K562 (cell line): ENCODE measurements around the gene SFI1. TPM values are rescaled to one million over a fixed set of nuclear protein-coding genes. Genes with fewer than 3 reads are reported as not detected.

Experiments
- ATAC-seq: fragments of 200-7000 bp; cut with Tn5 transposase; 3 replicates; pipeline ENCODE4 v1.9.1; 2020; ENCODE audit warnings: moderate library complexity
- BruUV-seq: library from RNA; stranded (reverse); fragments of 400-500 nt; replicated peaks from 2 replicates; lab custom pipeline; 2021; lab: Mats Ljungman, UMichigan
- CTCF ChIA-PET: fragments of 300-600 bp; formaldehyde crosslinking; extraction: SDS; loops from one replicate; lab custom pipeline; 2021; ENCODE audit warnings: low intra/inter-chr PET ratio; lab: Yijun Ruan, JAX
- POLR2A ChIA-PET: fragments of 300-600, 350-650 bp; sonication (Branson Sonifier 250); formaldehyde crosslinking; extraction: SDS; loops from one replicate; lab custom pipeline; 2021; ENCODE audit warnings: antibody characterized with exemption, inconsistent platforms; lab: Yijun Ruan, JAX
- DNase-seq, 4 experiments: peaks; one replicate each; pipeline versions ENCODE4 v3.0.0 to v3.0.0-alpha.2; 2011 to 2018; ENCODE audit warnings: low spot score in 3 of 4, mixed read lengths in 3 of 4; ENCODE audit errors: extremely low read depth in 1 of 4
- FAIRE-seq: peaks from 2 replicates; lab custom pipeline; 2011; peaks lifted over from hg19 to GRCh38; lab: Jason Lieb, UNC
- H2AFZ ChIP-seq: 2 replicates; pipeline ENCODE4 v1.6.0; 2011; ENCODE audit warnings: low read depth, low read length, control low read depth, inconsistent platforms
- H3K27ac ChIP-seq: fragments of 200-600 bp; 3 replicates; pipeline ENCODE4 v1.8.0; 2011; ENCODE audit warnings: low read depth, mild to moderate bottlenecking, control low read depth, inconsistent platforms, low read length, moderate library complexity, mixed read lengths; ENCODE audit errors: extremely low read depth
- H3K27me3 ChIP-seq, 2 experiments: fragments of 300-600 bp in 1 of 2; 2 replicates in 1 of 2; 3 replicates in 1 of 2; pipeline versions ENCODE4 v1.6.0 to v1.8.0; 2011; ENCODE audit warnings: inconsistent platforms in 2 of 2, low read length in 2 of 2, mild to moderate bottlenecking in 1 of 2, mixed read lengths in 1 of 2, moderate library complexity in 1 of 2; ENCODE audit not compliant: control insufficient read depth in 2 of 2, insufficient read depth in 2 of 2
- H3K36me3 ChIP-seq: fragments of 300-600 bp; 3 replicates; pipeline ENCODE4 v1.8.0; 2011; ENCODE audit warnings: mild to moderate bottlenecking, low read length, inconsistent platforms; ENCODE audit not compliant: control insufficient read depth, insufficient read depth
- H3K4me1 ChIP-seq, 2 experiments: fragments of 200-600 bp in 1 of 2; replicated peaks in 1 of 2; 2 replicates in 1 of 2; 3 replicates in 1 of 2; pipeline versions ENCODE4 v1.5.1 to v1.8.0; 2011; ENCODE audit warnings: inconsistent platforms in 2 of 2, low read length in 2 of 2, mild to moderate bottlenecking in 1 of 2, mixed read lengths in 1 of 2, moderate library complexity in 1 of 2; ENCODE audit not compliant: control insufficient read depth in 2 of 2, insufficient read depth in 2 of 2
- H3K4me2 ChIP-seq: 2 replicates; pipeline ENCODE4 v1.6.1; 2011; ENCODE audit warnings: low read length, control low read depth, inconsistent platforms, mixed read lengths; ENCODE audit not compliant: insufficient read depth
- H3K4me3 ChIP-seq: fragments of 200-600 bp; sonication (generic), shearing (Covaris generic); 2 replicates; pipeline ENCODE4 v1.5.1; 2016; ENCODE audit warnings: control low read depth, inconsistent platforms
- H3K79me2 ChIP-seq: fragments of 200-600 bp; 3 replicates; pipeline ENCODE4 v1.8.0; 2011; ENCODE audit warnings: low read length, inconsistent platforms; ENCODE audit not compliant: control insufficient read depth, insufficient read depth
- H3K9ac ChIP-seq, 2 experiments: 2 replicates each; pipeline versions ENCODE4 v1.6.0 to v1.6.1; 2011; ENCODE audit warnings: low read depth in 2 of 2, low read length in 2 of 2, control low read depth in 1 of 2, inconsistent platforms in 1 of 2, mild to moderate bottlenecking in 1 of 2, mixed read lengths in 1 of 2; ENCODE audit not compliant: insufficient read depth in 1 of 2
- H3K9me1 ChIP-seq: one replicate; pipeline ENCODE4 v1.6.0; 2011; ENCODE audit warnings: inconsistent platforms, mild to moderate bottlenecking, low read length, moderate library complexity; ENCODE audit not compliant: control insufficient read depth, insufficient read depth
- H3K9me3 ChIP-seq: replicated peaks from 2 replicates; pipeline ENCODE4 v1.5.1; 2011; ENCODE audit warnings: low read depth, low read length, inconsistent platforms; ENCODE audit not compliant: control insufficient read depth, insufficient read depth
- H4K20me1 ChIP-seq: replicated peaks from 2 replicates; pipeline ENCODE4 v1.6.1; 2011; ENCODE audit warnings: low read length, inconsistent platforms, mixed read lengths; ENCODE audit not compliant: control insufficient read depth, insufficient read depth
- EHMT2 ChIP-seq: fragments of 450-650 bp; IDR thresholded peaks from 2 replicates; pipeline ENCODE4 v1.6.1; 2018; ENCODE audit warnings: antibody characterized with exemption
- HMG20B ChIP-seq: fragments of 250-450 bp; sonication (Bioruptor Pico); IDR thresholded peaks from 2 replicates; pipeline ENCODE4 v1.5.0; 2021; ENCODE audit warnings: mild to moderate bottlenecking
- KLF1 ChIP-seq: fragments of 450-650 bp; IDR thresholded peaks from 2 replicates; pipeline ENCODE4 v1.6.1; 2016; ENCODE audit warnings: missing genetic modification characterization, missing compliant biosample characterization
- MBD2 ChIP-seq: sonication (generic); IDR thresholded peaks from 2 replicates; pipeline ENCODE4 v1.6.1; 2016; ENCODE audit warnings: low read depth, borderline replicate concordance
- MCM7 ChIP-seq, 2 experiments: fragments of 450-650 bp; IDR thresholded peaks; 2 replicates each; pipeline ENCODE4 v1.6.1; 2016 to 2018
- NR4A1 ChIP-seq, 2 experiments: fragments of 250-450 bp in 1 of 2; fragments of 450-650 bp in 1 of 2; sonication (Bioruptor Pico) in 1 of 2; IDR thresholded peaks; 2 replicates each; pipeline versions ENCODE4 v1.4.0 to v1.6.1; 2016 to 2020; ENCODE audit warnings: mild to moderate bottlenecking in 2 of 2, missing compliant biosample characterization in 1 of 2, missing genetic modification characterization in 1 of 2, moderate library complexity in 1 of 2
- RBFOX2 ChIP-seq: fragments of 200-400 bp; formaldehyde crosslinking; IDR thresholded peaks from 2 replicates; pipeline ENCODE4 v1.6.1; 2017; ENCODE audit warnings: low read depth, mild to moderate bottlenecking, low read length, moderate library complexity
- SMAD3 ChIP-seq: fragments of 450-650 bp; formaldehyde crosslinking; conservative IDR thresholded peaks from 2 replicates; pipeline ENCODE4 v1.4.0; 2020; ENCODE audit warnings: mild to moderate bottlenecking
- SNRNP70 ChIP-seq: fragments of 200-400 bp; formaldehyde crosslinking; optimal IDR thresholded peaks from 2 replicates; pipeline ENCODE3; 2017; ENCODE audit warnings: low read depth, low read length
- SRSF1 ChIP-seq: fragments of 200-400 bp; formaldehyde crosslinking; IDR thresholded peaks from 2 replicates; pipeline ENCODE4 v1.6.1; 2017; ENCODE audit warnings: mild to moderate bottlenecking, low read depth, low read length, moderate library complexity
- TAF9B ChIP-seq: fragments of 450-650 bp; IDR thresholded peaks from 2 replicates; pipeline ENCODE4 v1.6.1; 2018; ENCODE audit warnings: mild to moderate bottlenecking; ENCODE audit not compliant: partially characterized antibody
- TCF7L2 ChIP-seq: fragments of 150-350 bp; IDR thresholded peaks from 2 replicates; pipeline ENCODE4 v1.6.1; 2016; ENCODE audit warnings: low read depth, mild to moderate bottlenecking, low read length, moderate library complexity
- TEAD4 ChIP-seq, 2 experiments: sonication (generic) in 1 of 2; formaldehyde crosslinking in 1 of 2; IDR thresholded peaks; 2 replicates each; pipeline versions ENCODE4 v1.6.1 to v1.8.0; 2012 to 2022; ENCODE audit warnings: borderline replicate concordance in 1 of 2, inconsistent platforms in 1 of 2, low read length in 1 of 2, mild to moderate bottlenecking in 1 of 2, missing genetic modification reagents in 1 of 2
- ZNF717 ChIP-seq: fragments of 250-450 bp; sonication (Bioruptor Pico); IDR thresholded peaks from 2 replicates; pipeline ENCODE4 v1.5.0; 2021
- WGBS: fragments of 100-300 bp; shearing (Covaris generic); methylation state at CpG from one replicate; pipeline ENCODE4 v1.1.6; 2016; ENCODE audit warnings: low coverage, mixed read lengths; ENCODE audit not compliant: insufficient coverage; ENCODE audit errors: missing lambda C conversion rate; 5-methylcytosine and 5-hydroxymethylcytosine counted together
- in situ Hi-C: fragments of 300-500 bp; cut with MboI; formaldehyde crosslinking; loops from 4 replicates; pipeline ENCODE4 v1.15.0; 2018; ENCODE audit warnings: inconsistent platforms, mixed read lengths
- intact Hi-C: fragments of 100-400 bp; cut with micrococcal nuclease; formaldehyde crosslinking; loops from 2 replicates; pipeline ENCODE4 v1.14.2; 2022
- polyA plus RNA-seq, 8 experiments: library from polyadenylated mRNA; depleted of rRNA in 4 of 8; stranded (reverse) in 5 of 8; unstranded in 3 of 8; fragments of >200 nt; fragmentation: Nextera tagmentation in 2 of 8; fragmentation: Illumina TruSeq in 1 of 8; extraction: Ambion mirVana in 2 of 8; extraction: Trizol in 1 of 8; gene quantifications; 2 replicates each; pipeline versions ENCODE4 v1.2.1 to v1.2.3, GENCODE V29; 2011 to 2014; ENCODE audit warnings: inconsistent platforms in 1 of 8, missing spikeins in 1 of 8
- total RNA-seq, 7 experiments: library from RNA; depleted of rRNA in 6 of 7; stranded (reverse); fragments of >200 nt in 6 of 7; fragmentation: Illumina TruSeq in 2 of 7; extraction: Trizol in 2 of 7; gene quantifications; 2 replicates each; pipeline versions ENCODE4 v1.2.1 to v1.2.3, GENCODE V29; 2011 to 2021; ENCODE audit warnings: low replicate concordance in 1 of 7

Gene SFI1
- total and polyA plus RNA-seq, 9 of the 15 experiments (the other 6 are each of a cell fraction or from before 2014, with no cell fraction given): 3.0 to 25.6 (median 14.1) TPM

DNA sequence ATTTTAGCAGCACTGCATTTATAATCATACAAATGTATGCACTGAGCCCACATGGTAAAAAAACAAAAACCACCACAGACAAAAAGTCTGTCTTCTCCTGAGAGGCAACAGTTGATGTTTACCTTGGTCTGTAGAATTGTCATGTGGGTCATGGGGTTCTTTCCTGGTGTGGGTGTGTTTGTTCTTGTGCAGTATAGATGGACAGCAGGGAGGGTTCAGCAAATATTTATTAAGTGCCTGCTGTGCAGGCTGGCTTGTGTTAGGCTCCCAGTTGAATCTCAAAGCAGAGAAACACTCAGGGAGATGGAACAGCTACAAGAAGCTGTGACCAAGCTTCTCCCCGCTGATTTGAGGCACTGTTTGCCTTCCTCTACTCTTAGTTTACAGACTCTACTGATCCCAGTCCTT lies 83.5 kb downstream of the SFI1 start:
- POLR2A ChIA-PET: no interaction called here

DNA sequence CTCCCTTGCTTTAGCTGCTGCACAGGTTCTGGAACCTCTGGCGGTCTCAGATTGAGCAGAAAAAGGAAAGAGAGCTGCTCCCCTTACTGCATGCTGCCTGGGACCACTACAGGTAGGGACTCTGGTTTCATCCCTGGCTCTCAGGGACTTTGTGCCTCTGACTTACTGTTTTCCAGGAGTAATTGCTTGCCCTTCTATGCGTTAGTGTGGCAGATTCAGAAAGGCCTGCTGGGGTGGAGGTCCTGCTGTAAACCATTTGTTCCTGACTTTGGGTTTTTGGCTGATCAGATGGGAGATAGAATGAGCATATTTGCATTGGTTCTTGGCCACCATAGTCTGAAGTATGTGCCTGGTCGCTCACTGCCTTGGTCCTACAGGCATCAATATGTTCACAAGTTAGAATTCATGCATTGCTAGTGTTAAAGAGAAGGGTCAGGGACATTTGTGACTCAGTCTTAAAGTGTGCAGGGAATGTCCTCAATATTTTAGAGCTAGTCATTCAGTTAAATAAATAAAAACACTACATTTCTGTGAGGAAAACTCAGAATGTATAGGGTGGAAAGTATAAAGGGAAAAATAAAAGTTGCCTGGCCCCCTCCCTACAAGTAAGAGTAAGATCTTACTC lies 87.6 kb downstream of the SFI1 start:
- H3K4me3 ChIP-seq: no peak overlapping the region
- no peaks in the 10 kb centered on the region for H3K79me2 ChIP-seq
- no peaks in the 10 kb centered on the region for H4K20me1 ChIP-seq
- H3K27ac ChIP-seq: peak overlapping the region; percentile 72
- ChIA-PET CTCF (no interaction called here), POLR2A (interaction anchor here (0.6 to 1.0 kb wide), 2 partner anchors 12 to 330 kb away, joined by 3 read pairs; no protein-coding TSS in a partner anchor)
- H3K36me3 ChIP-seq: peaks cover 19% of the 10 kb centered on the region
- intact Hi-C loops: loop anchor here (2.0 kb wide), 1 partner anchor 19 kb away; no protein-coding TSS in a partner anchor
- no peak overlapping the region for H3K4me2 ChIP-seq
- H3K9me1 ChIP-seq: no peaks in the 10 kb centered on the region
- DNase-seq (no peak), ATAC-seq (no peak), FAIRE-seq (peak; percentile 70)
- no peaks in the 10 kb centered on the region for H3K27me3 ChIP-seq
- peaks cover 9 to 32% of the 10 kb centered on the region in 2 experiments for H3K4me1 ChIP-seq
- in situ Hi-C loops: no loop called here
- no TSS peak for BruUV-seq
- peaks cover 6% of the 10 kb centered on the region for H3K9me3 ChIP-seq
- peak overlapping the region; percentile 26 for H2AFZ ChIP-seq
- peak overlapping the region; percentile 63 to 77; a peak in 3 of 4 replicates for H3K9ac ChIP-seq
- WGBS: 48% methylated on average over 3 of the region's 3 CpGs
- no peak for TF ChIP-seq TAF9B
- TF ChIP-seq SMAD3 (CRISPR knock-in tag): no peak
- TF ChIP-seq SRSF1: no peak
- no peak for TF ChIP-seq SNRNP70
- no peak for TF ChIP-seq EHMT2
- no peak for TF ChIP-seq MBD2
- TF ChIP-seq ZNF717 (CRISPR knock-in tag): no peak
- no peak for TF ChIP-seq TCF7L2
- no peak for TF ChIP-seq TEAD4 (IDR thresholded peaks at IDR 0.05; ENCODE audit: low read length)
- TF ChIP-seq TEAD4 (CRISPR knock-in tag; IDR thresholded peaks at IDR 0.05; ENCODE audit: borderline replicate concordance): no peak
- TF ChIP-seq KLF1: no peak
- no peak for TF ChIP-seq NR4A1 (CRISPR knock-in tag; IDR thresholded peaks at IDR 0.05)
- TF ChIP-seq NR4A1 (tag; IDR thresholded peaks at IDR 0.05): no peak
- TF ChIP-seq MCM7 (IDR thresholded peaks at IDR 0.05): no peak
- TF ChIP-seq RBFOX2: no peak

More for the DNA sequence above, 83.5 kb downstream of the SFI1 start:
- Histone ChIP-seq H3K36me3 (peaks cover 22% of the 10 kb centered on the region), H3K79me2 (no peaks in the 10 kb centered on the region), H3K9ac (peak overlapping the region in 1 of 2 experiments; percentile 20; a peak in 1 of 4 replicates), H3K9me1 (no peaks in the 10 kb centered on the region), H3K27ac (no peak overlapping the region), H4K20me1 (no peaks in the 10 kb centered on the region), H2AFZ (no peak overlapping the region), H3K9me3 (no peaks in the 10 kb centered on the region)
- intact Hi-C loops: no loop called here
- FAIRE-seq: no peak
- CTCF ChIA-PET: no interaction called here
- no peak for TF ChIP-seq HMG20B
- TF ChIP-seq, all 486 proteins: peak for 0
- Histone ChIP-seq H3K4me1 (peaks cover 5 to 13% of the 10 kb centered on the region in 2 experiments; a peak in 4 of 5 replicates), H3K4me3 (no peak overlapping the region), H3K4me2 (no peak overlapping the region), H3K27me3 (no peaks in the 10 kb centered on the region)
- DNase-seq (no peak), ATAC-seq (no peak)
- BruUV-seq: no TSS peak
- in situ Hi-C loops: no loop called here
- WGBS: 71% methylated on average over 1 of the region's 1 CpG
